ENCODE data around the gene ARL6.

- no peak for TF ChIP-seq EZH2phosphoT487 (conservative IDR thresholded peaks at IDR 0.05; ENCODE audit: low read length)
- TF ChIP-seq, protein P1, sequence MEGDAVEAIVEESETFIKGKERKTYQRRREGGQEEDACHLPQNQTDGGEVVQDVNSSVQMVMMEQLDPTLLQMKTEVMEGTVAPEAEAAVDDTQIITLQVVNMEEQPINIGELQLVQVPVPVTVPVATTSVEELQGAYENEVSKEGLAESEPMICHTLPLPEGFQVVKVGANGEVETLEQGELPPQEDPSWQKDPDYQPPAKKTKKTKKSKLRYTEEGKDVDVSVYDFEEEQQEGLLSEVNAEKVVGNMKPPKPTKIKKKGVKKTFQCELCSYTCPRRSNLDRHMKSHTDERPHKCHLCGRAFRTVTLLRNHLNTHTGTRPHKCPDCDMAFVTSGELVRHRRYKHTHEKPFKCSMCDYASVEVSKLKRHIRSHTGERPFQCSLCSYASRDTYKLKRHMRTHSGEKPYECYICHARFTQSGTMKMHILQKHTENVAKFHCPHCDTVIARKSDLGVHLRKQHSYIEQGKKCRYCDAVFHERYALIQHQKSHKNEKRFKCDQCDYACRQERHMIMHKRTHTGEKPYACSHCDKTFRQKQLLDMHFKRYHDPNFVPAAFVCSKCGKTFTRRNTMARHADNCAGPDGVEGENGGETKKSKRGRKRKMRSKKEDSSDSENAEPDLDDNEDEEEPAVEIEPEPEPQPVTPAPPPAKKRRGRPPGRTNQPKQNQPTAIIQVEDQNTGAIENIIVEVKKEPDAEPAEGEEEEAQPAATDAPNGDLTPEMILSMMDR (IDR thresholded peaks at IDR 0.05; ENCODE audit: insufficient read depth, low read length, poor library complexity, severe bottlenecking), result no peak
Observed at GRCh38 chr3:97772926-97773325, 8.4 kb downstream of the ARL6 start.

All from SU-DHL-6 (cell line).